Erythroblast (primary cell): Measurements from ENCODE around the gene SLC35B2.

Experiments
- GATA1 ChIP-seq: IDR thresholded peaks from 2 replicates; pipeline ENCODE4 v1.6.1; 2011; ENCODE audit warnings: low read depth, mild to moderate bottlenecking, control low read depth, low read length, moderate library complexity
- POLR2A ChIP-seq: IDR thresholded peaks from 2 replicates; pipeline ENCODE4 v1.6.1; 2011; ENCODE audit warnings: mild to moderate bottlenecking, low read length

DNA sequence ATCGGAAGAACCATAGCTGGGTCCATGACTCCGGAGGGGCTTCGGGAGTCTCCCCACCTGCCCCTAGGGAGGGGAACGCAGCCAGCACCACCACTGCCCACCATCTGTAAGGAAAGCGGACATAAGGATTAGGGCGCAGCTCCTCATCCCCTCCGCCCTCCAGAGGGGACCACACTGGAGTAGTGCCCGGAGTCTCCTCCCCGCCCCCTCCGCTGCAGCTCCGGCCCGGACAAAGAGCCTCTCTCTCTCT, 628 bp downstream of the SLC35B2 start:
- no peak for TF ChIP-seq POLR2A
- TF ChIP-seq GATA1 = no peak
